ENCODE data around the gene EFNB2. TPM values are rescaled to one million over a fixed set of nuclear protein-coding genes. Genes with fewer than 3 reads are reported as not detected.

Gene EFNB2
- total RNA-seq, 1 donor from 2014 or later, result 37.1 TPM

DNA sequence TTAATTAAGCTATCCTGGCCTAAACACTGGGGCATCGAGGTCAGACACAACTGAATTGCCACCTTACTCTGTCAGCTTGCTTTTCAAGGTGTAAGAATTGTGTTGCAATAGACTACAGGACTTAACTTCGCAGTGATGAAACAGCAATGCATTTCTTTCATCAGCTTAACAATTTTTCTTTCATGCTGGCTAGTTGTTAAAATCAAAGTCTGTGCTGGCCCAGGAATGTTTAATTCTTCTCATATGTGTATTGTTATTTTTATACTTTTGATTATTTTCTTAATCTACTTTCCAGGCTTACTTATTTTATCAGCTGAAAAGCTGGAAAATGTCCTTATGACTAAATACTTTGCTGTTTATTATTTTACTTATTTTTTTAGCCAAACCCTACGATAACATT, 79.7 kb downstream of the EFNB2 start:
- Mint-ChIP-seq H3K4me1 (ENCODE audit: low read depth) (peaks cover 7% of the 10 kb centered on the region), H3K27me3 (ENCODE audit: low read depth) (no peaks in the 10 kb centered on the region), H3K36me3 (ENCODE audit: low read depth) (no peaks in the 10 kb centered on the region), H3K4me3 (ENCODE audit: unreplicated experiment) (no peak overlapping the region), H3K9me3 (ENCODE audit: low read depth) (no peaks in the 10 kb centered on the region), H3K27ac (ENCODE audit: unreplicated experiment) (no peak overlapping the region)
- DNase-seq (ENCODE audit: low spot score), result no peak
- TF ChIP-seq CTCF (IDR thresholded peaks at IDR 0.05), result no peak

GRCh38 chr13:106455190-106455589, 80.3 kb downstream of the EFNB2 start:
- no peaks in the 10 kb centered on the region for H3K27me3 Mint-ChIP-seq (ENCODE audit: low read depth)
- no peaks in the 10 kb centered on the region for H3K36me3 Mint-ChIP-seq (ENCODE audit: low read depth)
- no peak for DNase-seq (ENCODE audit: low spot score)
- no peak overlapping the region for H3K27ac Mint-ChIP-seq (ENCODE audit: unreplicated experiment)
- peaks cover 7% of the 10 kb centered on the region for H3K4me1 Mint-ChIP-seq (ENCODE audit: low read depth)
- no peak for TF ChIP-seq CTCF (IDR thresholded peaks at IDR 0.05)
- no peaks in the 10 kb centered on the region for H3K9me3 Mint-ChIP-seq (ENCODE audit: low read depth)
- H3K4me3 Mint-ChIP-seq (ENCODE audit: unreplicated experiment), result no peak overlapping the region

DNA sequence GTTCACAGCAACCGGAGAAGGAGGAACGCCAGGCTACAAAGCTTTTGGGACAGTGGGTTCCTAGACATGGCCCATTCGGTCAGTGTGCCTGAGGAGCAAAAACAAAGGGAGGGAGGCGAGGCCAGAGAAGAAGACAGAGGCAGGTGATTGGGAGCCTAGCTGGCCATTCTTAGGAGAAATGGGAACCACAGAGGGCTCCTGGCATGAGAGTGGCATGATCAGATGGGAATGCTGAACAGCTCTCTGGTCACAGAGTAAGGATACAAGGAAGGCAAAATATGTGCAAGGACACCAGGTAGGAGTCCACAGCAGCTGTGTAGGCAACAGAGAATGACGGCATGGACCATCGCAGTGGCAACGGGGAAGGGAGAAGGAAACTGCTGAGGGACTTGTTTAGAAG, 82.4 kb downstream of the EFNB2 start:
- H3K4me1 Mint-ChIP-seq (ENCODE audit: low read depth), result peaks cover 7% of the 10 kb centered on the region
- no peak for TF ChIP-seq CTCF (IDR thresholded peaks at IDR 0.05)
- H3K27ac Mint-ChIP-seq (ENCODE audit: unreplicated experiment), result no peak overlapping the region
- no peak overlapping the region for H3K4me3 Mint-ChIP-seq (ENCODE audit: unreplicated experiment)
- no peaks in the 10 kb centered on the region for H3K9me3 Mint-ChIP-seq (ENCODE audit: low read depth)
- no peaks in the 10 kb centered on the region for H3K27me3 Mint-ChIP-seq (ENCODE audit: low read depth)
- H3K36me3 Mint-ChIP-seq (ENCODE audit: low read depth), result no peaks in the 10 kb centered on the region
- no peak for DNase-seq (ENCODE audit: low spot score)

DNA sequence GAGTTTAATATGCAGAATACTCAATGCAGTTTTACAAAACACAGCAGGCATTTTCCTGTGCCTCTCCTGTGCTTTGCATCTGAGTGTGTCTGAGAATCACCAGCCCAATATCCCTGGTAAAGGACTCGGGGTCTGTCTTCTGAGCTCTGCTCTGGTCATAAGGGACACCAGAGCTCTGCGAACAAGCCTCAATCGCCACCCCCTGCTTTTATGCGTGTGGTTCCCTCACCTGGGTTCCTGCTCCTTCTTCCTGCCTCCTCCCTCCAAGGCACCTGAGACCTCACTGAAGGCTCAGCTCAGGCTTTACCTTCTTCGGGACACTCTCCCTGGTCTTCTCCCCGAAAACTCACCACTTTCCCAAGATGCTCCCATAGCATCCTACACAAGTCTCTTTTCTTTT, 84.5 kb downstream of the EFNB2 start:
- no peaks in the 10 kb centered on the region for H3K27me3 Mint-ChIP-seq (ENCODE audit: low read depth)
- no peak for TF ChIP-seq CTCF (IDR thresholded peaks at IDR 0.05)
- no peak overlapping the region for H3K4me3 Mint-ChIP-seq (ENCODE audit: unreplicated experiment)
- no peak for DNase-seq (ENCODE audit: low spot score)
- H3K36me3 Mint-ChIP-seq (ENCODE audit: low read depth), result no peaks in the 10 kb centered on the region
- no peak overlapping the region for H3K27ac Mint-ChIP-seq (ENCODE audit: unreplicated experiment)
- no peaks in the 10 kb centered on the region for H3K9me3 Mint-ChIP-seq (ENCODE audit: low read depth)
- H3K4me1 Mint-ChIP-seq (ENCODE audit: low read depth), result peaks cover 6% of the 10 kb centered on the region

DNA sequence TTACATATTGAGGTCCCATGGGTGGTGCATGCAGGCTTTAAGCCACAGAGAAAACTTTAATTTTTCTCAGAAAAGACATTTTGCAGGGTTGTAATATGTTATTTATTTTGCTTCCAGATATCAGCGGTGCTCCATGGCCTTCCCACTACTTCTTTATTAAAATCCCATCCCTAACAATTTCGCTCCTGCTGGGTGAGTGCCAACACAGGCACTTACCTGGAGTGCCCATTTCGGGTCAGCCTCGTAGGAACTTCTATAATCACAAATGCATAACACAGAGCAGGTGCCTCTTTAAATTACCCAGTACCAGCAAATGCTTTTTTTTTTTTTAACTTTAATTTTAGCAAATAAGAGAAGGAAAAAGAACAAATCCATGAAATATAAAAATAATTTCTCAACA, 86.4 kb downstream of the EFNB2 start:
- Mint-ChIP-seq H3K4me1 (ENCODE audit: low read depth) (peaks cover 11% of the 10 kb centered on the region), H3K36me3 (ENCODE audit: low read depth) (no peaks in the 10 kb centered on the region), H3K27ac (ENCODE audit: unreplicated experiment) (no peak overlapping the region), H3K27me3 (ENCODE audit: low read depth) (no peaks in the 10 kb centered on the region), H3K9me3 (ENCODE audit: low read depth) (no peaks in the 10 kb centered on the region), H3K4me3 (ENCODE audit: unreplicated experiment) (no peak overlapping the region)
- TF ChIP-seq CTCF (IDR thresholded peaks at IDR 0.05), result no peak
- no peak for DNase-seq (ENCODE audit: low spot score)

Data from chondrocyte (in vitro differentiated cells).